ENCODE measurements around the gene CADPS. TPM values are rescaled to one million over a fixed set of nuclear protein-coding genes. Genes with fewer than 3 reads are reported as not detected.

The CADPS gene
- total RNA-seq, 4 donors from 2014 or later, result 1.0 to 8.1 (median 2.0) TPM

DNA sequence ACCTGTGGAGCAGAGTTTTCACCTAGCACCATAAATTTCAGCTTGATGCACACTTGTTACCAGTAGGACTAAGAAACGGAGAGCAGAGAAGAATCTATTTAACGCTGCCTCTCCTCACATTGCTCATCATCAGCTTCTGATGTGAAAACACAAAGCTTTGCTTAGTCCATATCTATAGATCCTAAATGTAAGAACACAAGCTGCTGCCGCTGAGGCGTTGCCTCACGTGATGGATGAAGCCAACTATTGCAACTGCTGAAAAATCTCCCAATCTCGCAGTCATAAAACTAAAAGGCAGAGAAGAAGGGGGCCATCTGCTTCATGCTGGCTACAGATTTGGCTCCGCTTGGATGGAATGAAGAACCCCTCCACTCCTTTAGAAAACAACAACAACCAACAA is 42.7 kb downstream of the CADPS start:
- intact Hi-C loops (cut with DNase I), result no loop called here
- Histone ChIP-seq H3K9me3 (no peaks in the 10 kb centered on the region), H3K36me3 (no peaks in the 10 kb centered on the region), H3K27me3 (no peaks in the 10 kb centered on the region), H3K4me3 (no peak overlapping the region), H3K4me1 (no peaks in the 10 kb centered on the region), H3K27ac (replicated peaks in 1 of 4) (no peak overlapping the region)
- WGBS, result 80% methylated on average over 7 of the region's 7 CpGs
- DNase-seq (ENCODE audit: extremely low spot score), result no peak
- no peak for TF ChIP-seq CTCF (IDR thresholded peaks at IDR 0.05)
- TF ChIP-seq POLR2A (IDR thresholded peaks at IDR 0.05; ENCODE audit: low read depth), result no peak
- no peak for TF ChIP-seq POLR2AphosphoS5 (IDR thresholded peaks at IDR 0.05)

- no peaks in the 10 kb centered on the region for H3K9me3 ChIP-seq
- no peak overlapping the region for H3K27ac ChIP-seq (replicated peaks in 1 of 4)
- 62% methylated on average over 2 of the region's 2 CpGs for WGBS
- no peak for TF ChIP-seq CTCF (IDR thresholded peaks at IDR 0.05)
- no peak for TF ChIP-seq POLR2A (IDR thresholded peaks at IDR 0.05; ENCODE audit: low read depth)
- no peak for TF ChIP-seq POLR2AphosphoS5 (IDR thresholded peaks at IDR 0.05)
- no peak for TF ChIP-seq EP300 (IDR thresholded peaks at IDR 0.05)
- DNase-seq (ENCODE audit: extremely low spot score), result no peak
- intact Hi-C loops (cut with DNase I), result no loop called here
- H3K4me1 ChIP-seq, result no peaks in the 10 kb centered on the region
- H3K27me3 ChIP-seq, result no peaks in the 10 kb centered on the region
- H3K4me3 ChIP-seq, result no peak overlapping the region
- no peaks in the 10 kb centered on the region for H3K36me3 ChIP-seq
Measured at GRCh38 chr3:62830727-62831322, 44.4 kb downstream of the CADPS start.

DNA sequence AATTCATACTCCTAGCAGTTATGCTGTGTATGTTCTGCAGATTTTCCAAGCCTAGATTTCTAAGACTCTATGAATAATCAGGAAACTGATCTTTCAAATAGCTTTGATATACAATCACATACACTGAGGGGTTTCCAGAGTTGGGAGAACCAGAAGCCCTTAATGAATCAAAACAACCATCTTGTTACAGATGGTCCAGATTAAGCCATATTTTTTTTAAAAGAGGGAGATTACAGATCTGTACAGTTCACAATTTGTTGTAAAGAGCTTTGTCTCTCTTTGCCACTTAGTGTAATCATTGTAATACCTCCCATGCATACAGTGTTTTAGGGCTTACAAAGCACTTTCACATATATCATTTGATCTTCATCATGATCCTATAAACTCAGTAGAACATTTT is 47.7 kb downstream of the CADPS start:
- no peak overlapping the region for H3K27ac ChIP-seq (replicated peaks in 1 of 4)
- no peaks in the 10 kb centered on the region for H3K27me3 ChIP-seq
- TF ChIP-seq EP300 (IDR thresholded peaks at IDR 0.05) (no peak), POLR2AphosphoS5 (IDR thresholded peaks at IDR 0.05) (no peak)
- intact Hi-C loops (cut with DNase I), result no loop called here
- no peaks in the 10 kb centered on the region for H3K9me3 ChIP-seq
- no peak overlapping the region for H3K4me3 ChIP-seq
- H3K36me3 ChIP-seq, result no peaks in the 10 kb centered on the region
- H3K4me1 ChIP-seq, result no peaks in the 10 kb centered on the region
- no peak for DNase-seq (ENCODE audit: extremely low spot score)

- Histone ChIP-seq H3K9me3 (no peaks in the 10 kb centered on the region), H3K4me3 (no peak overlapping the region), H3K4me1 (no peaks in the 10 kb centered on the region), H3K27ac (replicated peaks in 1 of 4) (no peak overlapping the region), H3K27me3 (no peaks in the 10 kb centered on the region), H3K36me3 (no peaks in the 10 kb centered on the region)
- no peak for DNase-seq (ENCODE audit: extremely low spot score)
- 84% methylated on average over 6 of the region's 6 CpGs for WGBS
- intact Hi-C loops (cut with DNase I), result no loop called here
- TF ChIP-seq EP300 (IDR thresholded peaks at IDR 0.05) (no peak), POLR2A (IDR thresholded peaks at IDR 0.05; ENCODE audit: low read depth) (no peak), POLR2AphosphoS5 (IDR thresholded peaks at IDR 0.05) (no peak), CTCF (IDR thresholded peaks at IDR 0.05) (no peak)
Measured at GRCh38 chr3:62824965-62825592, 50.1 kb downstream of the CADPS start.

- DNase-seq (ENCODE audit: extremely low spot score), result no peak
- no peaks in the 10 kb centered on the region for H3K4me1 ChIP-seq
- no peaks in the 10 kb centered on the region for H3K36me3 ChIP-seq
- H3K27ac ChIP-seq (replicated peaks in 1 of 4), result no peak overlapping the region
- H3K9me3 ChIP-seq, result no peaks in the 10 kb centered on the region
- TF ChIP-seq POLR2A (IDR thresholded peaks at IDR 0.05; ENCODE audit: low read depth) (no peak), CTCF (IDR thresholded peaks at IDR 0.05) (no peak), POLR2AphosphoS5 (IDR thresholded peaks at IDR 0.05) (no peak), EP300 (IDR thresholded peaks at IDR 0.05) (no peak)
- no peaks in the 10 kb centered on the region for H3K27me3 ChIP-seq
- intact Hi-C loops (cut with DNase I), result no loop called here
- 78% methylated on average over 6 of the region's 6 CpGs for WGBS
- H3K4me3 ChIP-seq, result no peak overlapping the region
Measured at GRCh38 chr3:62823461-62824050, 51.7 kb downstream of the CADPS start.
